K562 (cell line): Measurements from ENCODE around the gene AMBRA1. TPM values are rescaled to one million over a fixed set of nuclear protein-coding genes. Genes with fewer than 3 reads are reported as not detected.

Source experiments
- ATF7 ChIP-seq: fragments of 450-650 bp; IDR thresholded peaks from 2 replicates; pipeline ENCODE4 v1.7.1; 2014; ENCODE audit warnings: mild to moderate bottlenecking, moderate library complexity
- CBFA2T3 ChIP-seq: fragments of 450-650 bp; IDR thresholded peaks from 2 replicates; pipeline ENCODE4 v1.6.1; 2017
- GMEB1 ChIP-seq: fragments of 250-450 bp; sonication (Bioruptor Pico); IDR thresholded peaks from 2 replicates; pipeline ENCODE4 v1.4.0; 2020; ENCODE audit warnings: mild to moderate bottlenecking
- MITF ChIP-seq: IDR thresholded peaks from 2 replicates; pipeline ENCODE4 v1.6.1; 2014; ENCODE audit warnings: antibody characterized with exemption
- MTA2 ChIP-seq: fragments of 450-650 bp; IDR thresholded peaks from 2 replicates; pipeline ENCODE4 v1.6.1; 2016; ENCODE audit warnings: low read depth
- MTF1 ChIP-seq: fragments of 250-450 bp; sonication (Bioruptor Pico); IDR thresholded peaks from 2 replicates; pipeline ENCODE4 v1.9.0; 2021; ENCODE audit warnings: moderate library complexity, mild to moderate bottlenecking, inconsistent platforms, borderline replicate concordance
- NEUROD1 ChIP-seq: fragments of 150-350 bp; IDR thresholded peaks from 2 replicates; pipeline ENCODE4 v1.6.1; 2014; ENCODE audit warnings: borderline replicate concordance, low read length, low read depth; ENCODE audit not compliant: partially characterized antibody
- UBTF ChIP-seq, 2 experiments: IDR thresholded peaks; 2 replicates each; pipeline ENCODE4 v1.6.1; 2012; ENCODE audit warnings: improper control_type of control experiment in 2 of 2, low read depth in 2 of 2, low read length in 2 of 2, borderline replicate concordance in 1 of 2
- ZNF316 ChIP-seq: fragments of 450-650 bp; IDR thresholded peaks from 2 replicates; pipeline ENCODE4 v1.6.1; 2016
- ZNF407 ChIP-seq: fragments of 450-650 bp; IDR thresholded peaks from 2 replicates; pipeline ENCODE4 v1.6.1; 2016; ENCODE audit warnings: low read depth
- polyA plus RNA-seq, 8 experiments: library from polyadenylated mRNA; depleted of rRNA in 4 of 8; stranded (reverse) in 5 of 8; unstranded in 3 of 8; fragments of >200 nt; fragmentation: Nextera tagmentation in 2 of 8; fragmentation: Illumina TruSeq in 1 of 8; extraction: Ambion mirVana in 2 of 8; extraction: Trizol in 1 of 8; gene quantifications; 2 replicates each; pipeline versions ENCODE4 v1.2.1 to v1.2.3, GENCODE V29; 2011 to 2014; ENCODE audit warnings: inconsistent platforms in 1 of 8, missing spikeins in 1 of 8
- total RNA-seq, 7 experiments: library from RNA; depleted of rRNA in 6 of 7; stranded (reverse); fragments of >200 nt in 6 of 7; fragmentation: Illumina TruSeq in 2 of 7; extraction: Trizol in 2 of 7; gene quantifications; 2 replicates each; pipeline versions ENCODE4 v1.2.1 to v1.2.3, GENCODE V29; 2011 to 2021; ENCODE audit warnings: low replicate concordance in 1 of 7

The AMBRA1 gene
- total and polyA plus RNA-seq, 9 of the 15 experiments (the other 6 are each of a cell fraction or from before 2014, with no cell fraction given), result 0.15 to 24.5 (median 13.0) TPM

GRCh38 chr11:46380340-46381047 lies 213.3 kb downstream of the AMBRA1 start (continued):
- TF ChIP-seq NEUROD1 (peak; percentile 58), CBFA2T3 (peak; percentile 26; the same call in 1 of the 2 replicates), MTF1 (CRISPR knock-in tag) (no peak), UBTF (IDR thresholded peaks at IDR 0.05; ENCODE audit: borderline replicate concordance in 1 of 2, low read depth in 2 of 2, low read length in 2 of 2) (peak in 1 of 2 experiments; percentile 82; a peak in 2 of 4 replicates), ZNF316 (0 out of 2 replicates have a peak, but pooled peaks have one; percentile 6), MTA2 (no peak), MITF (0 out of 2 replicates have a peak, but pooled peaks have one; percentile 8), ATF7 (peak; percentile 58; the same call in 1 of the 2 replicates), ZNF407 (no peak), GMEB1 (CRISPR knock-in tag) (no peak)
